H9 (cell line): Measurements from ENCODE around the gene OSTN. TPM values are rescaled to one million over a fixed set of nuclear protein-coding genes. Genes with fewer than 3 reads are reported as not detected.

Experiments used
- DNase-seq: peaks from one replicate; pipeline ENCODE4 v3.0.0-alpha.2; 2017
- H2AFZ ChIP-seq: one replicate; pipeline ENCODE4 v1.6.1; 2013; ENCODE audit warnings: mild to moderate bottlenecking, low read length, control low read depth, moderate library complexity
- H2AK5ac ChIP-seq: 2 replicates; pipeline ENCODE4 v1.6.1; 2013; ENCODE audit warnings: low read length, control low read depth, mixed read lengths; ENCODE audit not compliant: insufficient read length
- H2BK120ac ChIP-seq: one replicate; pipeline ENCODE4 v1.6.1; 2013; ENCODE audit warnings: low read depth, mild to moderate bottlenecking, low read length, control low read depth, inconsistent platforms; ENCODE audit not compliant: poor library complexity, severe bottlenecking
- H2BK12ac ChIP-seq: 2 replicates; pipeline ENCODE4 v1.6.1; 2013; ENCODE audit warnings: low read length, control low read depth, mixed read lengths, low read depth; ENCODE audit not compliant: insufficient read length
- H2BK15ac ChIP-seq: 2 replicates; pipeline ENCODE4 v1.6.1; 2013; ENCODE audit warnings: low read depth, low read length, control low read depth
- H2BK20ac ChIP-seq: one replicate; pipeline ENCODE4 v1.6.1; 2013; ENCODE audit warnings: low read depth, mild to moderate bottlenecking, low read length, control low read depth, inconsistent platforms; ENCODE audit not compliant: poor library complexity, severe bottlenecking
- H2BK5ac ChIP-seq: 2 replicates; pipeline ENCODE4 v1.6.1; 2013; ENCODE audit warnings: low read length, control low read depth, mixed read lengths; ENCODE audit not compliant: insufficient read length
- H3K14ac ChIP-seq: 2 replicates; pipeline ENCODE4 v1.6.1; 2013; ENCODE audit warnings: low read length, control low read depth; ENCODE audit not compliant: insufficient read depth
- H3K18ac ChIP-seq: 2 replicates; pipeline ENCODE4 v1.6.1; 2013; ENCODE audit warnings: low read depth, mild to moderate bottlenecking, mixed read lengths, low read length, control low read depth; ENCODE audit not compliant: insufficient read length
- H3K23ac ChIP-seq: 2 replicates; pipeline ENCODE4 v1.6.1; 2013; ENCODE audit warnings: low read length, control low read depth, mixed read lengths, low read depth; ENCODE audit not compliant: insufficient read length
- H3K23me2 ChIP-seq: 2 replicates; pipeline ENCODE4 v1.6.1; 2013; ENCODE audit warnings: low read depth, mild to moderate bottlenecking, mixed read lengths, low read length, control low read depth; ENCODE audit not compliant: insufficient read length, poor library complexity, severe bottlenecking
- H3K27ac ChIP-seq: 2 replicates; pipeline ENCODE4 v1.5.1; 2013; ENCODE audit warnings: low read length, control low read depth, mixed read lengths, low read depth; ENCODE audit not compliant: insufficient read length
- H3K27me3 ChIP-seq: 2 replicates; pipeline ENCODE4 v1.6.1; 2013; ENCODE audit warnings: low read length, control low read depth, inconsistent platforms; ENCODE audit not compliant: insufficient read depth
- H3K4ac ChIP-seq: 2 replicates; pipeline ENCODE4 v1.6.1; 2013; ENCODE audit warnings: low read depth, mild to moderate bottlenecking, control low read depth, inconsistent platforms, low read length, moderate library complexity
- H3K4me1 ChIP-seq: 2 replicates; pipeline ENCODE4 v1.6.1; 2013; ENCODE audit warnings: low read length, control low read depth, inconsistent platforms; ENCODE audit not compliant: insufficient read depth
- H3K4me2 ChIP-seq: 2 replicates; pipeline ENCODE4 v1.6.1; 2013; ENCODE audit warnings: low read length, control low read depth, mixed read lengths; ENCODE audit not compliant: insufficient read length, insufficient read depth
- H3K56ac ChIP-seq: 2 replicates; pipeline ENCODE4 v1.6.1; 2013; ENCODE audit warnings: low read depth, mild to moderate bottlenecking, mixed read lengths, low read length, control low read depth; ENCODE audit not compliant: insufficient read length
- H3K79me1 ChIP-seq: 2 replicates; pipeline ENCODE4 v1.6.1; 2013; ENCODE audit warnings: low read depth, mild to moderate bottlenecking, moderate library complexity, low read length, control low read depth, inconsistent platforms; ENCODE audit not compliant: insufficient read depth, poor library complexity, severe bottlenecking
- H3K79me2 ChIP-seq: 2 replicates; pipeline ENCODE4 v1.6.1; 2013; ENCODE audit warnings: low read length, control low read depth, inconsistent platforms; ENCODE audit not compliant: insufficient read depth
- H3K9ac ChIP-seq: 2 replicates; pipeline ENCODE4 v1.6.1; 2013; ENCODE audit warnings: low read length, control low read depth, mixed read lengths; ENCODE audit not compliant: insufficient read length; ENCODE audit errors: extremely low read depth
- H3K9me3 ChIP-seq: one replicate; pipeline ENCODE4 v1.6.1; 2013; ENCODE audit warnings: low read depth, low read length, inconsistent platforms; ENCODE audit not compliant: control insufficient read depth
- H3T11ph ChIP-seq: one replicate; pipeline ENCODE4 v1.6.1; 2013; ENCODE audit warnings: mild to moderate bottlenecking, low read length, control low read depth, inconsistent platforms
- H4K20me1 ChIP-seq: one replicate; pipeline ENCODE4 v1.6.1; 2013; ENCODE audit not compliant: control insufficient read depth, insufficient read length, insufficient read depth
- H4K5ac ChIP-seq: 2 replicates; pipeline ENCODE4 v1.6.1; 2013; ENCODE audit warnings: low read depth, mild to moderate bottlenecking, mixed read lengths, low read length, control low read depth; ENCODE audit not compliant: insufficient read length
- H4K8ac ChIP-seq: replicated peaks from 2 replicates; pipeline ENCODE4 v1.6.1; 2013; ENCODE audit warnings: low read length, control low read depth, mixed read lengths, low read depth; ENCODE audit not compliant: insufficient read length
- H4K91ac ChIP-seq: 2 replicates; pipeline ENCODE4 v1.6.1; 2013; ENCODE audit warnings: low read depth, mild to moderate bottlenecking, moderate library complexity, mixed read lengths, low read length, control low read depth; ENCODE audit not compliant: insufficient read length
- H3K27ac Mint-ChIP-seq, 3 experiments: 2 replicates in 2 of 3; 3 replicates in 1 of 3; pipeline ENCODE4 v1.8.0; 2020 to 2021; ENCODE audit warnings: mixed read lengths in 3 of 3, mild to moderate bottlenecking in 1 of 3, moderate library complexity in 1 of 3
- H3K27me3 Mint-ChIP-seq: 2 replicates; pipeline ENCODE4 v1.8.0; 2021; ENCODE audit warnings: low read depth, mild to moderate bottlenecking, moderate library complexity, mixed read lengths
- H3K36me3 Mint-ChIP-seq, 3 experiments: 2 replicates in 2 of 3; 3 replicates in 1 of 3; pipeline ENCODE4 v1.8.0; 2020 to 2021; ENCODE audit warnings: low read depth in 3 of 3, mixed read lengths in 3 of 3; ENCODE audit not compliant: insufficient read depth in 1 of 3
- H3K4me1 Mint-ChIP-seq, 2 experiments: 2 replicates each; pipeline ENCODE4 v1.8.0; 2020; ENCODE audit warnings: mixed read lengths in 2 of 2
- H3K4me3 Mint-ChIP-seq, 2 experiments: 2 replicates in 1 of 2; 3 replicates in 1 of 2; pipeline ENCODE4 v1.8.0; 2020 to 2021; ENCODE audit warnings: mild to moderate bottlenecking in 2 of 2, mixed read lengths in 2 of 2, moderate library complexity in 1 of 2
- H3K9me3 Mint-ChIP-seq, 2 experiments: 2 replicates in 1 of 2; 3 replicates in 1 of 2; pipeline ENCODE4 v1.8.0; 2020; ENCODE audit warnings: mild to moderate bottlenecking in 2 of 2, mixed read lengths in 2 of 2, moderate library complexity in 1 of 2
- CTCF ChIP-seq: fragments of 200-600 bp; sonication (generic); conservative IDR thresholded peaks from 3 replicates; pipeline ENCODE4 v1.8.0; 2021; ENCODE audit warnings: antibody characterized with exemption, mild to moderate bottlenecking
- WGBS: extraction: QIAGEN DNeasy Blood & Tissue Kit; methylation state at CpG from one replicate; pipeline ENCODE4 v1.1.7; 2013; ENCODE audit warnings: missing lambda C conversion rate, low lambda C conversion rate, mixed read lengths; ENCODE audit not compliant: insufficient read length; ENCODE audit errors: extremely low coverage; 5-methylcytosine and 5-hydroxymethylcytosine counted together
- total RNA-seq: library from RNA; stranded (reverse); gene quantifications from 2 replicates; pipeline ENCODE4 v1.2.1, GENCODE V29; 2021

The OSTN gene
- total RNA-seq, 1 experiment from 2014 or later, result 0.07 TPM

GRCh38 chr3:191197761-191198306 is 1.2 kb upstream of the OSTN start:
- H3K27me3 Mint-ChIP-seq, result no peaks in the 10 kb centered on the region
- H2BK5ac ChIP-seq, result no peak overlapping the region

More at GRCh38 chr3:191197761-191198306, 1.2 kb upstream of the OSTN start:
- Histone ChIP-seq H4K91ac (no peak overlapping the region), H3K79me2 (no peaks in the 10 kb centered on the region), H2AFZ (no peak overlapping the region), H2BK15ac (no peak overlapping the region), H3T11ph (no peak overlapping the region), H2BK20ac (no peak overlapping the region), H3K23me2 (no peaks in the 10 kb centered on the region), H4K5ac (no peak overlapping the region), H4K8ac (no peak overlapping the region), H3K23ac (no peak overlapping the region), H3K4ac (no peak overlapping the region), H3K18ac (no peak overlapping the region), H4K20me1 (no peaks in the 10 kb centered on the region), H3K14ac (no peak overlapping the region), H3K4me2 (no peak overlapping the region), H3K9me3 (no peaks in the 10 kb centered on the region), H2BK12ac (no peak overlapping the region), H2AK5ac (no peak overlapping the region), H3K56ac (no peak overlapping the region), H3K9ac (no peak overlapping the region), H2BK120ac (no peak overlapping the region), H3K27ac (no peak overlapping the region), H3K4me1 (no peaks in the 10 kb centered on the region), H3K79me1 (no peaks in the 10 kb centered on the region), H3K27me3 (no peaks in the 10 kb centered on the region)
- Mint-ChIP-seq H3K4me1 (no peaks in the 10 kb centered on the region), H3K36me3 (peaks cover 0 to under 1% (median 0%) of the 10 kb centered on the region in 3 experiments; a peak in 1 of 7 replicates), H3K27ac (no peak overlapping the region), H3K4me3 (no peak overlapping the region), H3K9me3 (peaks cover under 1 to 1% of the 10 kb centered on the region in 2 experiments; a peak in 2 of 5 replicates)
- no peak for DNase-seq
- no CpG with 5 or more reads among the region's 3 CpGs for WGBS
- no peak for TF ChIP-seq CTCF
